Stimulated activated CD4-positive, alpha-beta T cell treated with anti-CD3 and anti-CD28 coated beads, Interleukin-1b, Interleukin-23, amount 100 ng/mL, for 24 hours (primary cell): ENCODE data around the gene SETX.
"Not testable (repeated sequence)": the region's sequence is repeated elsewhere in the genome, so short reads cannot be mapped to it uniquely, and the experiment has no call there.

Experiments
- DNase-seq, 4 experiments: peaks; one replicate each; pipeline ENCODE4 v3.0.0-alpha.2; 2020; ENCODE audit warnings: low read depth in 4 of 4, low spot score in 1 of 4

The SETX gene, protein sequence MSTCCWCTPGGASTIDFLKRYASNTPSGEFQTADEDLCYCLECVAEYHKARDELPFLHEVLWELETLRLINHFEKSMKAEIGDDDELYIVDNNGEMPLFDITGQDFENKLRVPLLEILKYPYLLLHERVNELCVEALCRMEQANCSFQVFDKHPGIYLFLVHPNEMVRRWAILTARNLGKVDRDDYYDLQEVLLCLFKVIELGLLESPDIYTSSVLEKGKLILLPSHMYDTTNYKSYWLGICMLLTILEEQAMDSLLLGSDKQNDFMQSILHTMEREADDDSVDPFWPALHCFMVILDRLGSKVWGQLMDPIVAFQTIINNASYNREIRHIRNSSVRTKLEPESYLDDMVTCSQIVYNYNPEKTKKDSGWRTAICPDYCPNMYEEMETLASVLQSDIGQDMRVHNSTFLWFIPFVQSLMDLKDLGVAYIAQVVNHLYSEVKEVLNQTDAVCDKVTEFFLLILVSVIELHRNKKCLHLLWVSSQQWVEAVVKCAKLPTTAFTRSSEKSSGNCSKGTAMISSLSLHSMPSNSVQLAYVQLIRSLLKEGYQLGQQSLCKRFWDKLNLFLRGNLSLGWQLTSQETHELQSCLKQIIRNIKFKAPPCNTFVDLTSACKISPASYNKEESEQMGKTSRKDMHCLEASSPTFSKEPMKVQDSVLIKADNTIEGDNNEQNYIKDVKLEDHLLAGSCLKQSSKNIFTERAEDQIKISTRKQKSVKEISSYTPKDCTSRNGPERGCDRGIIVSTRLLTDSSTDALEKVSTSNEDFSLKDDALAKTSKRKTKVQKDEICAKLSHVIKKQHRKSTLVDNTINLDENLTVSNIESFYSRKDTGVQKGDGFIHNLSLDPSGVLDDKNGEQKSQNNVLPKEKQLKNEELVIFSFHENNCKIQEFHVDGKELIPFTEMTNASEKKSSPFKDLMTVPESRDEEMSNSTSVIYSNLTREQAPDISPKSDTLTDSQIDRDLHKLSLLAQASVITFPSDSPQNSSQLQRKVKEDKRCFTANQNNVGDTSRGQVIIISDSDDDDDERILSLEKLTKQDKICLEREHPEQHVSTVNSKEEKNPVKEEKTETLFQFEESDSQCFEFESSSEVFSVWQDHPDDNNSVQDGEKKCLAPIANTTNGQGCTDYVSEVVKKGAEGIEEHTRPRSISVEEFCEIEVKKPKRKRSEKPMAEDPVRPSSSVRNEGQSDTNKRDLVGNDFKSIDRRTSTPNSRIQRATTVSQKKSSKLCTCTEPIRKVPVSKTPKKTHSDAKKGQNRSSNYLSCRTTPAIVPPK (N-terminal part only)

DNA sequence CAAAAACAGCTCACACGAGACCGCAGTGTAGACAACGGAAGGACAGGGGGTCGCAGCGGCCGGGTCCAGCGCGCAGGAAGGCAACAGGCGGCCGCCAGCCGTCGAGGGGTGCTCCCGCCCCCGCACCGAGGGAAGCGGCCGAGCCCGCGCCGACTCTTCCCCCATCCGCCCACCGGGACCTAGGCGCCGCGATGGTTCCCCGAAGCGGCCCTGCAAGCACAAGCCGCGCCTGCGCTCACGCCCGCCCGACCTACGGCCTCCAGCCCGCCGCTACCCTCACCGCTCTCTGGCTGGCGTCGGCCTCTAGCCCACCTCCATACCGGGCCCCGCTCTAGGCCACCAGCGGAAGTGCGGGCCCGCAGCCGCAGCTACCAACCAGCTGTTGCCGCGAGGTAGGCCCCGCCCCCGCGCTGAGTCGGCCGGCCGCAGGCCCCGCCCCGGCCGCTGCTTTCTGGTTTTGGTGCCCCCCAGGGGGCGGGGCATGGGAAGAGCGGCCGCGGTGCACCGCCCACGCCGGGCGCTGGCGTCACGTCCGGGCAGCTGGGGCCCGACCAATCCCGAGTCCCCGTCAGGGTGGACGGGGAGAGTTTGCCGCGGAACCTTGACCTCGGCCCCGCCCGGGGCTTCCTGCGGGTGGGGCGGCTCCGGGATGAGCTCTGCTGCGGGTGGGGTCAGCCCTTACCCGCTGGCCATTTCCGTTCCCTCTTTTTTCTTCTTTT is at the start of gene SETX:
Gene SETX, minus strand, starts transcription at position 350 of the 719 bp plus-strand sequence. CDS start 5,558 bp downstream, outside the sequence.
- peak; percentile 94 to 98 (median 96) for DNase-seq

DNA sequence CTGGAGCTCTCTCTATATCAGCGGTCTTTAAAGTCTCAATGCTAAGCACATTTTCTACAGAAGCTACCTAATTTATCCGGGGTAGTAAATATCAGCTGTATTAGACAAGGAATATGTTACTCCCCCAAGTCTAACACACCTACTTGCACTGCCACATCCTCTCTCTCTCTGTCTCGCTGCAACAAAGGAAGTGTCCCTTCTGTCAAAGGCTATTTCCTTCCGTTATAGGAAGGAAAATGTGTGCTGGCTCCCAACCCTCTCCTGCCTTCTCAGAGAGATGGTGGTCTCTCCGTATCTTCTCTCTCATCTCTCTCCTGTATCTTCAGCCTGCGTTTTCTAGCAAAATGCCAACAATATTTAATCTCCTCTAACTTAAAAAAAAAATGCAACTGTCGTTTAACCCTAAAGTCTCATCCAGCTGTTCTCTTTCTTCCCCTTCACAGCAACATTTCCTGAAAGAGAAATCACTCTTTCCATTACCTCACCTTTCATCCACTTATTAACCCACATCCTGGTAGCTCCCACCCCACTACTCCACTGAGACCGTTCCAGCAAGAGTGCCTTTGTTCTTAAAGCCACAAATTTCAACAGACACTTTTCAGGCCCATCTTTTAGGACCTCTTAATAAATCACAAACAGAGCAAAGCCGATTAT is 49.6 kb upstream of the SETX start:
- DNase-seq: no peak

DNA sequence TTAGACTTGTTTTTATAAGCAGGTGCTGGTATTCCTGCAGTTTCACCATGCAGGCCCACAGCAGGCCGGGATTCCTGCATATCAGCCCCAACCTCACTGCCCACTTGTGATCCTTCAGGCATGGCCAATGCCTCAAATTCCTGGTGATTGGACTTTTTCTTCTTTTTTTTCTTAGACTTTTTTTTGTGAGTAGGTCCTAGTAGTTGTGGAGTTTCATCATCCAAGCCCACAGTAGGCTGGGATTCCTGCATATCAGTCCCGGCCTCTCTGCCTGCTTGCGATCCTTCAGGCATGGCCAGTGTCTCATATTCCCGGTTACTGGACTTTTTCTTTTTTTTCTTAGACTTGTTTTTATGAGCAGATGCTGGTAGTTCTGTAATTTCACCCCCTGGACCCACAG is 47.0 kb upstream of the SETX start:
- DNase-seq: no peak

DNA sequence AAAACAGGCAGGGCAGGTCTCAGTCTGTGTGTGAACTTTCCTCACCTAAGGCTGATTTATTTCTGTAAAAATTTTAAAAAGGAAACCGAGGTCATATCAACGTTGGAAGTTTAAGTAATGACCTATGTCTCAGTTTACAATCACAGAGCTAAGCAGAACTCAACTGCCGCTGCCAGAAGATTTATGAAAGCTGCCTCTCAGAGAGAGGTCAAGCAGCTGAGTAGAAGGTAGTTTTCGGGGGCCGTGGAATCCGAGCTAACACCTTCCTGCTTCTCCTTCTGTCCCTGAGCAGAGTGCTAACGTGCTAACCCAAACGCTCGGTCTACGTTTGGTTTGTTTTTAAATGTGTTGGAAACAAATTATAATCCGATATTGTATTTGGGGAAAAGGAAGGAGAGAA is 40.8 kb upstream of the SETX start:
- DNase-seq: no peak

DNA sequence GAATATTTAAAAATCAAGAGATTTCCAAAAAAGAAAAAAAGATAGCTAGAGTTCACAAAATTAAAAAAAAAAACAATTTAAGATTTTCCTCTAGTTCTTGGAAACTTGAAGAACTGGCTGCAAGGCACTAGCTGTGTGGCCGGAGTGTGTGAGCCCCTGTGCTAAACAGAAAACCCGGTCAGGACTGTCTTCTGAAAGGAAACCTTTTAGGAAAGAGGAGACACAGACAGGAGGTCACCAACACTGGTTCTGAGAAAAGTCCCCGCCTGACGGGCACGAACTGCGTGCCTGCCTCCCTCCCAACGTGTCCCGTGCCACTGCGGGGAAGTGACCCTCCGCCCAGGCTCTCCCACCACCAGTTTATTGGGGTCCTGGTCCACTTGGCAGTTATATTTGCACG is 36.7 kb upstream of the SETX start:
- no peak for DNase-seq

DNA sequence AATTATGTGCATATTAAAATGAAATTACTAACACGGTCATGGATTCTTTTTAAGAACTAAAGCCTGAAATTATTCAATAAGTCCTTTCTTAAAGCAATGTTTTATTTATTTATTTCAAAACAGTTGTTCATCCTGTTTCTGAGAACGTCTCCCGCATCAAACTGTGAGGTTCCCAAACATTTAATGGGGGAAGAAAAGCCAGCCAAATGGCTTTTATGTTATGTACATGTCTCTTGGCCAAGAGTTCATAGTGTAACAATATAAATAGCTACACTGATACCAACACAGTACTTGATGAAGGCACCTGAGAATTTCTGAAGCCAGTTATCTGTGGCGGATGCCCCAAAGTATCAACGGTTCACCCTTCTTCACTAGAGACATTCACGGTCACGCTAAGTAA is 36.2 kb upstream of the SETX start:
- no peak for DNase-seq

DNA sequence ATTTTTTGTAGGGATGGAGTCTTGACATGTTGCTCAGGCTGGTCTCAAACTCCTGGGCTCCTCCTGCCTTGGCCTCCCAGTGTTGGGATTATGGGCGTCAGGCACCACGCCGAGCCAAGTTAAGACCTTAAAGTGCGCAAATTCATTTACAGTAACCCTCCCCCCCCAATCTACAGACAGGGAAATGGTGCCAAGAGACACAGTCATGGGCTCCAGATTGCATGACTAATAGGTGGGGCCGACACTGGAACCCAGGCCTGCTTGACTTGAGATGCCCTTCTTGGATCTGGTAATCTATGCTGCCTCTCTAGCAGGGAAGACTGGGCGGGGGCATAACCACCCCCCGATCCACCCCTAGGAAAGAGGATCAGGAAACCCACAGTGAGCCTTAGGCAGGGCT is 32.3 kb upstream of the SETX start:
- DNase-seq: no peak

DNA sequence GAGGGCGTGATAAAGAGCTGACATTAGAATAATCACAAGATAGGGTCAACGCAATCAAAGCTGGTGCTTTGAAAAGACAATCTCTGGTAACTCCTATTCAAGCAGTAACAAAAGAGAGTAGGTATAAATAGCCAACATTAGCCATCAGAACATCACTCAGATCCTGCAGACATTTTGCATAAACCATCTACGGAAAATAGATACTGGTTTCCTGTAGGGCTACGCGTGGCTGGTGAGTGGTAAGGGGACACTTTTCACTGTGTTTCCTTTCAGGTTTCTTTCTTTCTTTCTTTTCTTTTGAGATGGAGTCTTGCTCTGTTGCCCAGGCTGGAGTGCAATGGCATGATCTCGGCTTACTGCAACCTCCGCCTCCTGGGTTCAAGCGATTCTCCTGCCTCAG is 29.6 kb upstream of the SETX start:
- no peak for DNase-seq

DNA sequence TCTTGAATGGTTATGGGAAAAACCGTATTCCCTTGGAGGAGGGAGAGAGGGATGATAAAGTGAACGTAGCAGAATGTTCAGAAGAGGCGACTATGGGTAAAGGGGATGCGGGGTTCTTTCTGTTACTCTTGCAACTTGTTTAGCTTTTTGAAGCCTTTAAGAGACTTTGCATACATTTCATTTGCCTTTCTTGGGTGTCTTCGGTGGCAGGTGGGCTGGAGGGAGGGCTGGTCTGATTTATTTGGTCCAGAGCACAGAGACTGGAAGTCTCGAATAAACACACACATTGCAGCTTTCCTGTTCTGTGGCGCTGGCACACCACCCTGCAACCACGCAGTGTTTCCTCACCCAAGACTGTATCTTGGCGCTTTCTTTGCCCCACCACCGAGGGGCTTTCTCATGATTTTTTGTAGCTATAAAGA is 28.7 kb upstream of the SETX start:
- no peak for DNase-seq

DNA sequence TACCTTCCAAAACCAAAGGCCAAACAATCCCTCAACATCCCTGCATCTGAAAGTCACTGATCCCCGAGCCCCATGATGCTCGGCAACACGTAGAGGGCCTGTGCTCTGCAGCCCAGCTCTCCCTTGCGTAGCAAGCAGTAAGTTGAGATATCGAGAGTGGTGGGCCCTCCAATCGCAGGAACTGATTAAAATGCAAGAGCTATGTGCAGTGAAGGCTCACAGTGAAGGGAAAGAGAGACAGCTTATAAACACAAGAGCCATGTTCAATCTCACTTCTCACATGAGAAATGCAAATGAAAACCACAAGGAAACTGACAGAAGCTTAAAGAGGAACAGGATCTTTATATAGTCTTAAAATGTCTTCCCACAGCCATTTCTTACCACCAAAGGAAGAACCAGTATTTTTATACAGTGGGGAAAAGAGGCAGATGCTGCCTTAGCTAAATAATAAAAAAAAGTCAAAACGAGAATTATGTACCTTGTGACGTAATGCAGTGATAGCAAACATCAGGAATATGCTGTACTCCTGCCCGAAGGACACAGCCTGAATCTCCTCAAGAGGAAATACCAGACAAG is 27.3 kb upstream of the SETX start:
- no peak for DNase-seq

DNA sequence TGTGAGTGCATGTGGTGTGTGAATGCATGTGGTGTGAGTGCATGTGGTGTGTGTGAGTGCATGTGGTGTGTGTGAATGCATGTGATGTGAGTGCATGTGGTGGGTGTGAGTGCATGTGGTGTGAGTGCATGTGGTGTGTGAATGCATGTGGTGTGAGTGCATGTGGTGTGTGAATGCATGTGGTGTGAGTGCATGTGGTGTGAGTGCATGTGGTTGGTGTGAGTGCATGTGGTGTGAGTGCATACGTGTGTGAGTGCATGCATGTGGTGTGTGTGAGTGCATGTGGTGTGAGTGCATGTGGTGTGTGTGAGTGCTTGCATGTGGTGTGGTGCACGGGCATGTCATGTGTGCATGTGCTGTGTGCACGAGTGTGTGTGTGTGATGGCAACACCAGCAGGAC is 23.6 kb upstream of the SETX start:
- DNase-seq: not testable (repeated sequence)

DNA sequence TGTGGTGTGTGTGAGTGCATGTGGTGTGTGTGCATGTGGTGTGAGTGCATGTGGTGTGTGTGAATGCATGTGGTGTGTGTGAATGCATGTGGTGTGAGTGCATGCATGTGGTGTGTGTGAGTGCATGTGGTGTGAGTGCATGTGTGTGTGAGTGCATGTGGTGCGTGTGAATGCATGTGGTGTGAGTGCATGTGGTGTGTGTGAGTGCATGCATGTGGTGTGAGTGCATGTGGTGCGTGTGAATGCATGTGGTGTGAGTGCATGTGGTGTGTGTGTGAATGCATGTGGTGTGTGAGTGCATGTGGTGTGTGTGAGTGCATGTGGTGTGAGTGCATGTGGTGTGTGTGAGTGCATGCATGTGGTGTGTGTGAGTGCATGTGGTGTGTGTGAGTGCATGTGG is 23.0 kb upstream of the SETX start:
- not testable (repeated sequence) for DNase-seq

DNA sequence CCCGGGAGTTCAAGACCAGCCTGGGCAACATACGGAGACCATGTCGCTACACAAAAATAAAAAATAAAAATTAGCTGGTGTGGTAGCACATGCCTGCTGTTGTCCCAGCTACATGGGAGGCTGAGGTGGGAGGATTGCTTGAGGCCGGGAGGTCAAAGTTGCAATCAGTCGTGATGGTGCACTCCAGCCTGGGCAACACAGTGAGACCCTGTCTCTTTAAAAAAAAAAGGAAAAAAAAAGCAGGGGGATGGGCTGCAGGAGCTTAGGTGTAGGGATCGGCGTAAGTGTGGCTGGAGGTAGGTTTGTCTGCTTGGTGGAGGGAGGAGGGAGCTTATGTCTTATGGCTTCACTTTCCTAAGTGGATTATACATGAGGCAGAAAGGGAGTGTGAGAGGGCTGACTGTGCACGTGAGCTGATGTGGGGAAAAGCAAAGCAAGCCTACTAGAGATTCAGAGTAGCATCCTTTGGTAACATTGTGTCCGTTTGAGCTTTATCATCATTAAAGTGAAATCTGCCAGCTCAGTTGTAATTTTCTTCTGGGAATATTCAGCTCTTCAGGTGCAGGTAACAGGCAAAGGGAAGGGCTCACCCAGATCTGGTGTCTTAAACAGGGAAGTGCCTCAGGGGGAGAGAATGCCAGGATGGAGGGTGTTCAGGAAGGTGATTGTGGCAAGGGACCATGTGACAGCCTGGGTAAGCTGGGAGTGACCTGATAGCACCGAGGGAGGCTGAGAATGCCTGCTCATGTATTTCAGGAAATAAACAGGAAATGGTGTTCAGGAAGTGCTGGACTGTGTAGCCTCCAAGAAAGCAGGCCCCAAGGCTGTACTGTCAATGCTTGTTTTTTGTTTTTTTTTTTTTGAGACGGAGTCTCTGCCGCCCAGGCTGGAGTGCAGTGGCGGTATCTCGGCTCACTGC is 17.6 kb upstream of the SETX start:
- DNase-seq: no peak

DNA sequence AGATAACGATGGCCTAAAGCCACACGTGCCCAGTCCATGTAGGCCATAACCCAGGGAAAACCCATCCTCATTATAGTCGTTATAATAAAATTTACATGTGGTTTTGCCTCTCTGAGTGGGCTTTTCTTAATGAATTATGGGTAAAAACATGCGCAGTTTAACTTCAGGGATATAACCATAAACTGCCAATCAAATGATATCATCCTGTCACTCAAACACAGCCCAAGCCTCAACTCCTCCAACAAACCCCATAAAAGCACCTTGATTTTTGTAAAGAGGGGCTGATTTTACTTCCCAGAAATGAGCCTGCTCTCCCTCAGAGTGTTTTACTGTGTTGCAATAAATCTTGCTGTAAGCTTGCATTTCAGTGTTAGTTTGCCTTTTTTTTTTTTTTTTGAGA is 15.8 kb upstream of the SETX start:
- no peak for DNase-seq

DNA sequence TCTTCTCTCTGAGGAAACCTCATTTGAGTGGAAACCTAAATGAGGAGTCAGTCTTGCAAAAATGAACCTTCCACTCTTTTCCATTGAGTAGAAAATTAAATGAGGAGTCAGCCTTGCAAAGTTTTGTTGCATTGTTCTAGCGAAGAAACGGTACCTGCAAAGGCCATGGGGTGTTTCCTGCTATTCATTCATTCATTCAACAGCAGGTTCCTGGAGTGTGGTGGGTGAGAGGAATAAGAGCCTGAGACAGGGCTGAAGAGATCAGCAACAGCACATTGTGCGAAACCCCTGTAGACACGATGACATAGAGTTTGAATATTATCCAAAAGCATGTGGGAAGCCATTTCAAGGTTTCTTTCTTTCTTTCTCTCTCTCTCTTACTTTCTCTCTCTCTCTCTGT is 14.6 kb upstream of the SETX start:
- no peak for DNase-seq

DNA sequence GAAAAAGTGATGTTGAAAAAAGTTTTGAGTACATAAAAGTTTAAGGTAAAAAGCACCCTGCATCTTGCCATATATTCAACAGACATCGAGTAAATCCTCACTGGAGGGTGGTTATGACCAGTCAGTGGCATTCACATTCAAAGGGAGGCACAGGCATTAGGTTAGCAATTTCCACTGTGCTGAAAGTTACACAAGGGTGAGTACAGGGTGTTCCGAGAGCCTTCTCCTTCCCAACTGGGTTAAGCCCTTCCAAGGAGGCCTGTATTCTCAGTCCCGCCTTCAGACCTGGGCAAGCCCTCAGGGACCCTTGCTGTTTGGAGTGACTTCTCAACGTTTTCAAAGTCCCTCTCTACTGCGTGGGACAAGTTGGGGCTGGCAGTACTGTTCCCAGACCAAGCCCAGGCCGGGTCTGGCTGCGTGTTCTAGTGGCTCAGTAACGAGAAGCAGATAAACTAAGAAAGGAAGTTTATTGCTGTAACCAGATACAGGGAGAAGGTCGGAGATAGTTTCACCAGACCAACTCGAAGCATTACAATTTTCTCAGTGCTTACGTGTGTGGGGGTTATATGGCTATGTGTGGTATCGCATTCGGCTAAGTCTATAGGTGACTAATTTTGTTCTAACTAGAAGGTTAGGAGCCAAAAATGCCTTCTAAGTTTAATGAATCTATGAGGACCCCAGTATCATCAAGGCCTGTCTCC is 13.0 kb upstream of the SETX start:
- no peak for DNase-seq

DNA sequence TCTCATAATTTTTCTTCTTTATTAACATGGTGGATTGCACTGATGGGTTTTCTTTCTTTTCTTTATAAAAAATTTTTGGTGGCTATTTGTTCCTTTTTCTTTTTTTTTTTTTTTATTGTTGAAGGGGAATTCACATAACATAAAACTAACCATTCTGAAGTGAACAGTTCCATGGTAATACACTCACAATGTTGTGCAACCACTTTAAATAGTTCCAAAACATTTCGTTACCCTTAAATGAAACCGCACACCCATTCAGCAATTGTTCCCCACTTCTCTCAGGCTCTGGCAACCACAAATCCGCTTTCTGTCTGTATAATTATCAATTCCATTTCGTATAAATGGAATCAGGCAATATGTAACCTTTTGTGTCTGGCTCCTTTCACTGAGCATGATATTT is 11.7 kb upstream of the SETX start:
- DNase-seq: no peak

DNA sequence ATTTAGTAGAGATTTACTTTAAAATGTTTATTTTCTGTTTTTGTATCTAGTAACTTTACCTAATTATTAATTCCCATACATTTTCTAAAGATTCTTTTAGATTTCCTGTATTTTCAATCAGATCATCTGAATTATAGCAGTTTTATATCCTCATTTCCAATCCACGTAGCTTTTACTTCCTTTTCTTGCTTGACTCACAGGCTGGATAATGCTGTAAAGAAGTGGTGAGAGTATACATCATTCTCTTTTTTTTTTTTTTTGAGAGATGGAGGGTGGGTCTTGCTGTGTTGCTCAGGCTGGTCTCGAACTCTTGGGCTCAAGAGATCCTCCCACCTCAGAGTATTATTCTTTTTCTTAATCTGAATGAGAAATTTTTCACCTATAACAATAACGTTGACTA is 11.2 kb upstream of the SETX start:
- no peak for DNase-seq
